SH-SY5Y (cell line): ENCODE measurements around the gene PLEKHJ1.

ENCODE experiments used
- GATA2 ChIP-seq: IDR thresholded peaks from 2 replicates; pipeline ENCODE4 v1.6.1; 2011; ENCODE audit warnings: mild to moderate bottlenecking, low read depth, low read length
- GATA3 ChIP-seq: IDR thresholded peaks from 2 replicates; pipeline ENCODE4 v1.6.1; 2011; ENCODE audit warnings: low read depth, mild to moderate bottlenecking, low read length, moderate library complexity

PLEKHJ1 gene

DNA sequence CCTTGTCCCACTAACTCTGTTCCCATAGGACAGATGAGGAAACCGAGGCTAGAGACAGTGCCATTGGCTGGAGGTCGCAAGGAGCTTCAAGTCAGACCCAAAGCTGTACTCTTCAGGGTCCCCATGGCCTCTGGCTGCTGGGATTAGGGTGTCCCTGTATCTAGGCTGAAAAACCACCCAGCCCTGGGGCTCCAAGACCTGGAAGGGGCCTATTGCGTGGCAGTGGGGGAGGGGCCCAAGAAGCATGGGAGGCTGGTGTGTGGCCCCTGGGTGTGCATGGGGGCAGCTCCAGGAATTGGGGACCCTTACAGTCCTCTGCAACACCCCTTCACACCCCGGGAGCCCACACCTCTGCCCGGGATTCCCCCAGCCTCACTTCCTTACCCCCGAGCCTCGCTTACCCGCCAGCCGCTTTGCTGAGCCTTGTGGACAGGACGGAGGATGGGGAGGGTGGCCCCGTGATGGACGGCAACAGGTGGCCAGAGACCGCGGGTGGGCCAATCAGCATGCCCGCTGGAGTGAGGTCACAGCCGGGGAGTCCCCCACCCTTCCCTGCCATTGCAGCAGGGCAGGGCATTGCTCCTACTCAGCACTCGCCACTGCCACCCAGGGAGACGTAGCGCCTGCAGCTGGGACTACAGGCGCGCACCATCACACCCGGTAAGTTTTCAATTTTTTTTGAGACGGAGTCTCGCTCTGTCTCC lies 20.0 kb upstream of the PLEKHJ1 start, which contains the start of gene JSRP1:
JSRP1 (minus strand) TSS at position 436 of the 704 bp plus-strand sequence. CDS start 1,103 bp downstream, outside the sequence.
- TF ChIP-seq GATA2 (no peak), GATA3 (no peak)

DNA sequence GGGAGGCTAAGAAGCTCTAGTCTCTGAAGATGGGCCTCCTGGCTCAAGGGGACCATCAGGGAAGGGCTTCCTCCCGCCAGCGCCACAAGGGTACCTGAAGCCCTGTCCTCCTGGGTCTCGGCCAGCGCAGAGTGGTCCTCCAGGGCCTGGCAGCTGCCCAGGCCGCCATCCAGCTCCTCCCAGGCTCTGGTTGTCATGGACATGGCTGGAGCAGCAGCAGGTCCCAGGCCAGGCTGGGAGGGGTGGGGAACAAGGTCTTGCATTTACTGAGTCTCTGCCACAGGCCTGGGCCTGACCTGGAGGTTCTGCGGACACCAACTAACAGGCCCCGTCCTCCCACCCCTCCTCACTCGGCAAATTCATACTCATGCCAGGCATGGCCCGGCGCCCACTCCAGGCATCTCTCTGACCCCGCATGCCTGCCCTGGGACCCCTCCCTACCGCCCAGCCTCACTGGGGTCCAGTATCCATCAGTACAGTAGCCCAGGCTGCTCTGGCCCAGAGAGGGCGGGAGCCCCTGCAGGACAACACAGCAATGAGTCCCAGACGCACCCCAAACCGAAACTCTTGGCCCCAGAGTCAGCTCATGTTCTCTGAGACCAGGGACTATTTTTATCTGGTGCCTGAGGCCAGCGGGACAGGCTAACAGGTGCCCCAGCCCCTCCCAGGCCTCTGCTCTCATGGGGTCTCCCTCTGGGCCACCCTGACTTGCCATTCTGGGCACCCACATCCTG lies 19.1 kb upstream of the PLEKHJ1 start:
- TF ChIP-seq GATA3 (no peak), GATA2 (no peak)

DNA sequence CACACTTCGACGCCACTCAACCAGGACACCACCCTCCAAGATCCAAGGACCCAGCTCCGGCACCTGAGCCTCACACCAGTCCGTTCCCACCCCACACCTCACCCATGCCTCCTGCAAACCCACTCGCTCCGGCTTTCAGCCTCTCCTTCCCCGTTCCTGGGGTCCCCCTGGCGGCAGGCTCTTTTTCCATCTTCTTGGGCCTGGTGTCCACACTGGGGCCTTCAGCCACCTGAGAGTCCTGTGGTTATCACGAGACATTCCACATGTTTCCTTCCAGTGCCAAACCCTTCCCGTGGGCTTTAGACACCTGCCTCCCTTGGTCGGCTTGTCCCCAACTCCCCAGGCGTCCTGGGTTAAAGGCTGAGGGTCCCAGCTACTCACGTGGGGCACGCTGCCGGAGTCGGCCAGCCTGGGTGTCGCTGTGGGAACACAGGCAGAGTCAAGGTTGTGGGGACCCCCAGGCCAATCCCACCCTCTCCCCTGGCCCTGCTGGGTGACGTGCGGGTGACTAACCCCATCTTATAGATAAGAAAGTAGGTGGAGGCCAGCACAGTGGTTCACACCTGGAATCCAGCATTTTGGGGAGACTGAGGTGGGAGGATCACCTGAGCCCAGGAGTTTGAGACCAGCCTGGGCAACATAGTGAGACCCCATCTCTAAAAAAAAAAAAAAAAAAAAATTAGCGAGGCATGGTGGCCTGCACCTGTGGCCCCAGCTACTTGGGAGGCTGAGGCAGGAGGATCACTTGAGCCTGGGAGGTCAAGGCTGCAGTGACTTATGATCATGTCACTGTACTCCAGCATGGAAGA lies 18.1 kb upstream of the PLEKHJ1 start:
- TF ChIP-seq GATA3 (no peak), GATA2 (no peak)

DNA sequence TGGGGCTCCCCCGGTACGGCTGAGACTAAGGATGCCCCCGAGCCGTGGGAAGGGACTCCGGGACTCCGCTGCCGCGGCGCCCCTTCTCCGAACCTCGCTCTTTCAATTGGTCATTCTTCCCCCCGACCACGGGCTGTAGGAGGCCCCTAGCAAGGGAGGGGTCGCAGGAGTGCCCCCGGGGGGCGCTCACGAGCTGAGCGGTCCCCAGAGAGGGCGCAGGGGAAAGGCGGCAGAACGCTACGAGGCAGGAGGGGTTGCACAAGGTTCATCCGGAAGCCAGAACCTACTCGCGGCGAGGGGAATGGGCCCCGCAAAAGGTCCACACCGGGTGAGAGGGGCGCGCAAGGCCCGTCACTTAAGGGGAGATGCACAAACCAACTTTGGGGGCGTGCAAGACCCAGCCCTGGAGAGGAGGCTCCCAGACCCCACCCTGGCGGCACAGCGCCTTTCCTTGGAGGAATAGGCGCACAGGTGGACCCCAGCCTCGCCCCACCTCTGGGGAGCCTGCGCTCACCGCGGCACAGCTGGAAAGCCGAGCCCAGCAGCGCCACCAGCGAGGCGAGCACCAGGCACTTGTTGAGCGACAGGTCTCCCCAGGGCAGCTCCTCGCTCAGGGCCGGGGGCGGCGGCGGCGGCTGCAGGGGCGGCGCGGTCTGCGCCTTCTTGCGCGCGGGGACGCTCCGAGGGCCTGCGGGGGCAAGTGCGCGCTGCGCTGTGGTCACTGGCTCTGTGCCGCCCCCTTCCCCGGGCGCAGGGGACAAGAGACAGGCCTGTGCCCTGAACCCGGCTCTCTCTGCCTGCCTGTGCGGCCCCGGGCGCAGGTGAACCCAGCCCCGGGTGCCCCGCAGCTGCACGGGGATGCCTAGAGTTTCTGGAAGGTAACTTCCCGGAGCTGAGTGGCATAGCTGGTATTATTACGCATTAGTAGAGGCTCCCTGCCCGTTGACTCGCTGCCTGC lies 17.3 kb upstream of the PLEKHJ1 start:
- TF ChIP-seq GATA3, result no peak
- TF ChIP-seq GATA2, result no peak

DNA sequence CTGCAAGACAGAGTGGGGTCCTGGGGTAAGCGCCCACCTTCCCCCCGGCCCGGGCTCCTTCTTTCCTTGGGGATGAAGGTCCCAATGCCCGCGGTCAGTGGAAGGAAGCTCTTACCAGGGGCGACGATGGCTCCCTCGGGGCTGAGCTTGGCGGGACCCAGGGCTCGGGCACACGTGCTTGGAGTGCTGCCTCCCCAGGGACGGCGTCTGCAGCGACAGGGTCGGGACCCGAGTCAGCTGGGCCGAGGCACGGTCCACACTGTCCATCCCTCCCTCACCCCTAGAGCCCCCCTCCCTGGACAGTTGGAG lies 16.6 kb upstream of the PLEKHJ1 start:
- TF ChIP-seq GATA3 (no peak), GATA2 (no peak)

DNA sequence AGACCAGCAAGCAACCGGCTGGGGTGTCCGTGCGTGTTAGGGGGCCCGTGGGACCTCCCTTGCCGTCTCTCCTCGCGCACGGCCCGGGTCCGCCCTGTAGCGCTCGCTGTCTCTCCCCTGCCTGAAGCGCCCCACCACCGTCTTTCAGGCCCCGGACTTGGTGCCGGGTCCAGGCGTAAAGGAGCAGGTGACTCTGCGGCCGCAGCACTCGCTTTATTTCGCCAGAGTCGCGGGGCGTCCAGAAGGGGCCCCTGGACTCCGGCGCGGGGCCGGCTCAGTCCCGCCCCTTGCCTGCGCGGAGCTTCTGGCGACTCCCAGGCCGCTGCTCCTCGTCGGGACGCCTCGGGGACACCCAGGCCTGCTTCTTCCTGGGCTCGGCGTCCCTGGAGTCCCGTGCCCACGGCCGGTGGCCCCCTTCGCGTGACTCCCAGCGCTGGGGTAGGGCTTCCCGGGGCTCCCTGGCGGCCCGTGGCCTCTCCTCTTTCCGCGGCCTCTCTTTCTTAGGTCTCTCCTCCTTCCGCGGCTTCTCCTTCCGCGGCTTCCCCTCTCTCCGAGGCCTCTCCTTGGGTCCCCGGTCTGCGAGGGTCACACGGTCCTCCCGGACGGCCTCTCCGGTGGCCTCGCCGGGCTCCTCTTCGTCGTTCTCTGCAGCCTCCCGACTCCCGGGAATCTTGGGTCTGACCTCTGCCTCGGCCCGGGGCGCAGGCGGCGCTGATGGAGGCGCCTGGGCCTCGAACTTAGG lies 16.1 kb upstream of the PLEKHJ1 start:
- TF ChIP-seq GATA2 (no peak), GATA3 (no peak)

DNA sequence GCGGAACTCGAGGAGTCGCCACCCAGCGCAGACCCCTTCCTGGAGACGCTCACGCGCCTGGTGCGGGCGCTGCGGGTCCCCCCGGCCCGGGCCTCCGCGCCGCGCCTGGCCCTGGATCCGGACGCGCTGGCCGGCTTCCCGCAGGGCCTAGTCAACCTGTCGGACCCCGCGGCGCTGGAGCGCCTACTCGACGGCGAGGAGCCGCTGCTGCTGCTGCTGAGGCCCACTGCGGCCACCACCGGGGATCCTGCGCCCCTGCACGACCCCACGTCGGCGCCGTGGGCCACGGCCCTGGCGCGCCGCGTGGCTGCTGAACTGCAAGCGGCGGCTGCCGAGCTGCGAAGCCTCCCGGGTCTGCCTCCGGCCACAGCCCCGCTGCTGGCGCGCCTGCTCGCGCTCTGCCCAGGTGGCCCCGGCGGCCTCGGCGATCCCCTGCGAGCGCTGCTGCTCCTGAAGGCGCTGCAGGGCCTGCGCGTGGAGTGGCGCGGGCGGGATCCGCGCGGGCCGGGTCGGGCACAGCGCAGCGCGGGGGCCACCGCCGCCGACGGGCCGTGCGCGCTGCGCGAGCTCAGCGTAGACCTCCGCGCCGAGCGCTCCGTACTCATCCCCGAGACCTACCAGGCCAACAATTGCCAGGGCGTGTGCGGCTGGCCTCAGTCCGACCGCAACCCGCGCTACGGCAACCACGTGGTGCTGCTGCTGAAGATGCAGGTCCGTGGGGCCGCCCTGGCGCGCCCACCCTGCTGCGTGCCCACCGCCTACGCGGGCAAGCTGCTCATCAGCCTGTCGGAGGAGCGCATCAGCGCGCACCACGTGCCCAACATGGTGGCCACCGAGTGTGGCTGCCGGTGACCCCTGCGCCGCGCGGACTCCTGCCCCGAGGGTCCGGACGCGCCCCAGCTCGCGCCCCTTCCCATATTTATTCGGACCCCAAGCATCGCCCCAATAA lies 15.3 kb upstream of the PLEKHJ1 start:
- TF ChIP-seq GATA2 (no peak), GATA3 (no peak)

DNA sequence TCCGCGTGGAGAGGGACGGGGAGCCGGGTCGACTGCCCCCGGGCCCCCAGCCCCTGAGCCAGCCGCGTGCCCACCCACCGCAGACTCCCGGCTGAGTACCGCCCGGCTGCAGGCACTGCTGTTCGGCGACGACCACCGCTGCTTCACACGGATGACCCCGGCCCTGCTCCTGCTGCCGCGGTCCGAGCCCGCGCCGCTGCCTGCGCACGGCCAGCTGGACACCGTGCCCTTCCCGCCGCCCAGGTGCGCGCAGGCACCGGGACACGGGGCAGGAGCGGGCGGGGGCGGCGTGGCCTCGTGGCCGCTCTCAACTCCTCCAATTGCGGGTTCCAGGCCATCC lies 14.6 kb upstream of the PLEKHJ1 start:
- no peak for TF ChIP-seq GATA2
- no peak for TF ChIP-seq GATA3

DNA sequence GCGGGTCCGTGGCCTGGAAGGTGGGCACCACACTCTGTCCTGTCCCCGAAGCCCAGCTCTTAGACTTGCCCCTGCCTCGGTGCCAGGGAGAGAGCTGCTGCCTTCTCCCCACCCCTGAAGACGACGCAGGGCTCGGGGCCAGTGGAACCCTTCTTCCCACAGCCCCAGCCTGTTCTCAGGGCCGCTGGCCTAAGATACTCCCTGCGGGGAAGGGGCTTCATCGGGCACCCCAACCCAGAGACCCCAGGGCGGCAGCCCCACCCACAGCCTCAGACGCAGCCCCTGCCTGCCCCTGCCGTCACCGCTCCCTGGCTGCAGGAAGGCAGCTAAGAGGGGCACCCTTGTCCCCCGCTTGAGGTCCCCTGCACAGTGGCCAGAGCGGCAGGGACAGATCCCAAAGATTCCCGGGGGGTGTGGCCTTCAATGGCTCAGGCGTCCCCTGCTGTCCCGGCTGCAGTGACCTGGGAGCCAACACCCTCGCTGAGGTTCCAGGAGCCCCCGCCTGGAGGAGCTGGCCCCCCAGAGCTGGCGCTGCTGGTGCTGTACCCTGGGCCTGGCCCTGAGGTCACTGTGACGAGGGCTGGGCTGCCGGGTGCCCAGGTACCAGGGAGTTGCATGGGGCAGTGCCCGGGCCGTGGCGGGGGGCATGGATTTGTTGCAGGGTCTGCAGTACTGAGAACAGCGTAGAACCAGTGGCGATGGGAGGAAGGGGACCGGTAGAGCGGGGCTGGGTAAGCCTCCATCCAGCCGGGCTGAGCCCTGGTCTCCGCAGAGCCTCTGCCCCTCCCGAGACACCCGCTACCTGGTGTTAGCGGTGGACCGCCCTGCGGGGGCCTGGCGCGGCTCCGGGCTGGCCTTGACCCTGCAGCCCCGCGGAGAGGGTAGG lies 14.0 kb upstream of the PLEKHJ1 start:
- TF ChIP-seq GATA3, result no peak
- TF ChIP-seq GATA2, result no peak

DNA sequence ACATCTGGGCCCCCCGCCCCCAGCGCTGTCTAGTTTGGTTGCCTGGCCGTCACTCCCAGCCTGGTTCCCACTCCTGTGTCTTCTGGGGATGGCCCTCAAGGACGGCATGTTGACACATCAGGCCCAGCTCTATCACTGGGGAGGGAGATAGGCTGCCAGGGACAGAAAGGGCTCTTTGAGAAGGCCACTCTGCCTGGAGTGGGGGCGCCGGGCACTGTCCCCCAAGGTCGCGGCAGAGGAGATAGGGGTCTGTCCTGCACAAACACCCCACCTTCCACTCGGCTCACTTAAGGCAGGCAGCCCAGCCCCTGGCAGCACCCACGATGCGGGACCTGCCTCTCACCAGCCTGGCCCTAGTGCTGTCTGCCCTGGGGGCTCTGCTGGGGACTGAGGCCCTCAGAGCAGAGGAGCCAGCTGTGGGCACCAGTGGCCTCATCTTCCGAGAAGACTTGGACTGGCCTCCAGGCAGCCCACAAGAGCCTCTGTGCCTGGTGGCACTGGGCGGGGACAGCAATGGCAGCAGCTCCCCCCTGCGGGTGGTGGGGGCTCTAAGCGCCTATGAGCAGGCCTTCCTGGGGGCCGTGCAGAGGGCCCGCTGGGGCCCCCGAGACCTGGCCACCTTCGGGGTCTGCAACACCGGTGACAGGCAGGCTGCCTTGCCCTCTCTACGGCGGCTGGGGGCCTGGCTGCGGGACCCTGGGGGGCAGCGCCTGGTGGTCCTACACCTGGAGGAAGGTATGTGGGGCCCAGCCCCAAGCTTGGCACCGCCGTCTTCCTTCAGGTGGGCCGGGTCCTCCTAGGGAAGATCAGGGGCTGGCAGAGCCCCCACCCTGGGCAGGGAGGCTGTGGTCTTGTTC lies 13.1 kb upstream of the PLEKHJ1 start, which contains the start of gene AMH:
AMH (plus strand) TSS at position 314 of the 857 bp plus-strand sequence; CDS start at position 324, 10 bp downstream.
- TF ChIP-seq GATA2 (no peak), GATA3 (no peak)
